GM21528 (cell line): ENCODE results near the gene STAB1.

Experiments
- ATAC-seq: cut with Tn5 transposase; IDR thresholded peaks from one replicate; pipeline ENCODE4 v1.9.1; 2021; ENCODE audit warnings: mild to moderate bottlenecking, moderate library complexity; ENCODE audit not compliant: unreplicated experiment, low FRiP score

STAB1 gene

DNA sequence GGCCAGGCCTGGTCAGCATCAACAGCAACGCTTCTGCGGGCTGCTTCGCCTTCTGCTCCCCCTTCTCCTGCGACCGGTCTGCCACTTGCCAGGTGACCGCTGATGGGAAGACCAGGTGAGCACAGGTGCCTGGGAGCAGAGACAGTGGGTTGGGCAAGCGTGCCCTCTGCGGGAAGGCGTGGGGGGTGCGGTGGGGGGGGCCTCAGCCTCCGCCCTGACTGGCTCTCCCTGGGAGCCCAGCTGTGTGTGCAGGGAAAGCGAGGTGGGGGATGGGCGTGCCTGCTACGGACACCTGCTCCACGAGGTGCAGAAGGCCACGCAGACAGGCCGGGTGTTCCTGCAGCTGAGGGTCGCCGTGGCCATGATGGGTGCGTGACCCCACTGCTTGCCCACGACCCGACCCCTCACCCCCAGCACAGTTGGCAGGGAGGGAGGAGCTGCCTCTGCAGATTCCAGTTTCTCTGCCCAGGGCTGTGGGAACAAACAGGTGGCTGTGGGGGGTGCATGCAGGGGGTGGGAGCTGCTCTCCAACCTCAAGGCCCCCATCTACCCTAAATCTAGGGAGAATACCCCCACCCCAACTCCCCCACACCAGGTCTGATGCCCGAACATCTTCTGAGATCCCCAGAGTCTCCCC, 8.8 kb downstream of the STAB1 start:
- ATAC-seq: no peak

DNA sequence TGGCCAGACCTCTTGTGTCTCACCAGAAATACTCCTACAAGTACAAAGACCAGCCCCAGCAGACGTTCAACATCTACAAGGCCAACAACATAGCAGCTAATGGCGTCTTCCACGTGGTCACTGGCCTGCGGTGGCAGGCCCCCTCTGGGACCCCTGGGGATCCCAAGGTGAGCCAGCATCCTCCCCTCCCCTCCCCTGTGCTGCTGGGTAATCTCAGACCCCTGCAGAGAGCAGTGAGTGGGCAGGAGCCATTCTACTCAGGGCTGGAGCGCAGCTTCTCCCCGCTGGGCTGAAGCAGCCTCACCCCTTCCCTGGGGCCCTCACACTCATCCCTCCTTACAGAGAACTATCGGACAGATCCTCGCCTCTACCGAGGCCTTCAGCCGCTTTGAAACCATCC, 9.8 kb downstream of the STAB1 start:
- ATAC-seq: no peak

DNA sequence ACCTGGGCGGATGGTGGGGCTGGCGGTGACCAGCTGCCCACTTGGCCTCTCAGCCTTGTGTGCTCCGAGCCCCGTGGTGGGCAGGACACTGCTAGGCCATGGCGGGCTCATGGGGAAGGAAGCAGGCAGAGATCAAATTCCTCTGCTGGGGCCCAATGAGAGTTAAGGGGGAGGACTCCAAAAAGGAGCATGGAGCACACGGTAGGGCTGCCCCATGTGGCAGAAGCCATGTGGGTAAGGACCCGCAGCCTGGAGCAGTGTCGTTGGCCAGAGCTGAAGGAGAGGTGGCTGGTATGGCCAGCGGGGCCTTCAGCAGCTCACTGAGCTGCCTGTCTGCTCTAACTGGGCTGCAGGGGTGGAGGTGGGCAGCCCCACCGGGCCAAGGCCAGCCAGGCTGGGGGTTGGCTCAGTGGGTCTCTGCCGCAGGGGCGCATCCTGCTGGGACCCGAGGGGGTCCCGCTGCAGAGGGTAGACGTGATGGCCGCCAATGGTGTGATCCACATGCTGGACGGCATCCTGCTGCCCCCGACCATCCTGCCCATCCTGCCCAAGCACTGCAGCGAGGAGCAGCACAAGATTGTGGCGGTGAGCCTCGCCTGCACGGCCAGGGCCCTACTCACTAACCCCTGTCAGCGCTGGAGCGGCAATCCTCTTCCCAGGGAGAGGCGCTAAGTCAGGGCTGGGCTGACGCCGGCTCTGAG, 11.3 kb downstream of the STAB1 start:
- no peak for ATAC-seq

- no peak for ATAC-seq
Observed at GRCh38 chr3:52507359-52507758, 12.2 kb downstream of the STAB1 start.

- no peak for ATAC-seq
Observed at GRCh38 chr3:52509753-52510328, 14.7 kb downstream of the STAB1 start.

GRCh38 chr3:52511509-52511908, 16.4 kb downstream of the STAB1 start:
- ATAC-seq: no peak

GRCh38 chr3:52512105-52512504, 17.0 kb downstream of the STAB1 start:
- no peak for ATAC-seq

DNA sequence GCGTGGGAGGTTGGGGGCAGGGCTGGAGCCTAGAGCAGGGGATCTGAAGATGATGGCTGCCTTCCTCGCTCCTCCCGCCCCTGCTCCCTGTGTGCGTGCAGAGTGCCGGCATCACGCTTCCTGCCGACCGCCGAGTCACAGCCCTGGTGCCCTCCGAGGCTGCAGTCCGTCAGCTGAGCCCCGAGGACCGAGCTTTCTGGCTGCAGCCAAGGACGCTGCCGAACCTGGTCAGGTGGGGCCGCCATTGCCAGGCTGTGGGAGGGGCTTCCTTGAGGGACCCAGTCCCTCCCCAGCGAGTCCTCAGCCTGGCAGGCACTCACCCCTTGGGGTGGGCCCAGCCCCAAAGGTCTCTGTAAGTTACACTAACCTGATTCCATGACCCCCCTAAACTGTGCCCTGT, 17.6 kb downstream of the STAB1 start:
- no peak for ATAC-seq

DNA sequence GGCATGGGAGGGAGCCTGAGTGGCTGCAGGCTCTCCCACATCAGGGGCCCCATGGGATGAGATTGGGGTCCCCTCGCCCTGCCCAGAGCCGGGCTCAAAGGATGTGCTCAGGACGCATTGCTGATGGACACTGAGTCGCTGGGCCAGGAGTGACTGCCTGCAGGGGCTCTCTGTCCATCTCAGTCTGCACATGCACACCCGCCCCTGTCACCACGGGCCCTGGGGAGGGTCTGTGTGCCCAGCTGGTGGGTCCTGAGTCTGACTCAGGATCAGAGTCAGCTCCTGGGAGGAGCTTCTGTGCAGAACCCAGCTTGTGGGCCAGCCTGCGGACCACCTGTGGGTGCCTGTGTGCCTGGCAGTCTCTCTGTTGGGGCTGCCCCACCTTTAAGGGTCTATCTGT, 18.1 kb downstream of the STAB1 start:
- ATAC-seq: no peak

- no peak for ATAC-seq
Observed at GRCh38 chr3:52514576-52514975, 19.4 kb downstream of the STAB1 start.

GRCh38 chr3:52515192-52515591, 20.1 kb downstream of the STAB1 start:
- ATAC-seq: no peak

GRCh38 chr3:52516509-52517195, 21.5 kb downstream of the STAB1 start:
- no peak for ATAC-seq

- no peak for ATAC-seq
Observed at GRCh38 chr3:52517796-52518722, 22.9 kb downstream of the STAB1 start.

GRCh38 chr3:52518723-52519444, 23.7 kb downstream of the STAB1 start:
- ATAC-seq: no peak

- no peak for ATAC-seq
Observed at GRCh38 chr3:52519445-52520140, 24.5 kb downstream of the STAB1 start.

GRCh38 chr3:52520141-52520667, 25.1 kb downstream of the STAB1 start:
- ATAC-seq: no peak

- no peak for ATAC-seq
Observed at GRCh38 chr3:52520716-52521487, 25.8 kb downstream of the STAB1 start.

DNA sequence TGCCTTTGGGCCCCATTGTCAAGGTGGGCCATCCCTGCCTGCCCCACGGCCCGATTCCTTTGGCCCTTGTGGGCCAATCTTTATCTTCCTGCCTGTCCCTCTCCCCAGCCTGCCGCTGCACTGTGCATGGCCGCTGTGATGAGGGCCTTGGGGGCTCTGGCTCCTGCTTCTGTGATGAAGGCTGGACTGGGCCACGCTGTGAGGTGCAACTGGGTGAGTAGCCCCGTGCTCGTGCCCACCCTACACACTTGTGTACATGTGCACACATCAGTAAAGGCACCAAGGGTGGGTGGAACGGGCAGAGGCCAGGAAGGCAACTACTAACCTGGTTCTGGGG, 26.3 kb downstream of the STAB1 start:
- no peak for ATAC-seq
